Activated T-cell treated with anti-CD3 and anti-CD28 coated beads for 48 hours (primary cell): ENCODE results near the gene MATK.
"Not testable (repeated sequence)": the region's sequence is repeated elsewhere in the genome, so short reads cannot be mapped to it uniquely, and the experiment has no call there.

Source experiments
- DNase-seq: peaks from one replicate; pipeline ENCODE4 v3.0.0-alpha.2; 2020; ENCODE audit warnings: low read depth

The MATK gene

DNA sequence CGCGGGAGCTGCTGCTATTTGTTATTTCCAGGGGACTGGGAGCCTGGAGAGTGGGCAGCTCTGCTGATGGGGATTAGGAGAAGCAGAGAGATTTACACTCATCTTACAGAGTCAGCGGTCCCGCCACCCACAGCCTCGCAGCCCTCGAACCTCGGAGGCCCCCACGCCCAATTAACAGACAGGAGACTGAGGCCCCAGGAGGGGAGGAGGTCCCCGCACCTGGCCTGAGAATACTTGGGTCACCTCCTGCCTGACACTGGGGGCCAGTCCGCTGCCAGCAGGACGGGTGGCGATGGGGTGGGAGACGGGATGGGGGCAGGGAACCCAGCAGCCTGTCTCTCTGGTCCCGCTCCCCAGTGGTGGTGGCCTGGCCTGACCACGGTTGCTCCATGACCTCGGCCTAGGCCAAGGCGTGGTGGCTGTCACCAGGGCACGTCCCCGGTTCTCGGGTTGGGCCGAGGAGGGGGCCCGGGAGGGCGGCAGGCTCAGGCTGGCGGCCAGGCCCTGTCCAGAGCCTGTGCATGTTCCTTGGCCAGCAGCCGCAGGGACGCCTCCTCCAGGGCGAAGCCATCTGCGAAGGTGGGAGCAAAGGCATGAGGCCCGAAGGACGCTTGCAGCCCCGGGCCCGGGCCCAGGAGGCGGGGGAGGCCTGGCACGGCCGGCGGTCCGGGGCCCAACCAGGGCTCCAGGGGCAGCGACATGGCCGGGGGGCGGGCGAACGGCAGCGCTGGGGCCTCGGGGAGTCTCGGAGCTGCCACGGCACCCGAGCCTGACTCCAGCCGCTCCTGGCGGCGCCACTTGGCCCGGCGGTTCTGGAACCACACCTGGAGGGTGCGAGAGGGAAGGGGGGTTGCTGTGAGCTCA, 15.8 kb downstream of the MATK start:
- DNase-seq: no peak

DNA sequence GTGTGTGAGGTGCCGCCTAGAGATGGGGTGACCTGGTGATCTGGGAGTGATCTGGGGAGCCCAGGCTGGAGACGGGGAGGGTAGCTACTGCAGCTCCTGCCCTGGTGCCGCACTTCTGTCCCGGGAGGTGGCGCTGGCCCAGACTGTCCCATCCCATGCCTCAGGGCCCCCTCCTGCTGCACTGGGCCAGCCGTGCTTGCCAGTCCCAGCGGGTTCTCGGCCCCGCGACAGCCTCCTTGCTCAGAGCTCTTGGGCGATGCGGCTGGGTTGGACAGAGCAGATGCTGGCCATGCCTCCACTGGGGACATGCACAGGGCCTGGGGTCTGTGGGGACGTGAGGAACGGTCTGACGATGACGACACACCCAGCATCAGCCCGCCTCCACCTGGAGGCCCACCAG, 16.7 kb downstream of the MATK start:
- DNase-seq: no peak

DNA sequence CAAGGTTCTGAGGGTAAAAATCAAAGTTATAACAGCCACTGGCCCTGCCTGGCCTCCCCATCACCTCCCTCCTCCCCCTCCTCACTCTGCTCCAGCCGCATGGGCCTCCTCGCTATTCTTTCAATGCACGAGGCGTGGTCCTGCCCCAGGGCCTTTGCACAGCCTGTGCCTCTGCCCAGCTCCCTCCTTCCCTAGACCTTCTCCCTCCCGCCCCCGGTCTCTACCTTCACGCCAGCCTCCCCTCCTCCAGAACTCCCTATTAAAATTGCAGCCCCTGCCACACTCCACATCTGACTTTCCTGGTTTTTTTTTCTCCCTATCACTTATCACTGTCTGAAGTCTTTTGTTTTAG, 17.5 kb downstream of the MATK start:
- DNase-seq: no peak

DNA sequence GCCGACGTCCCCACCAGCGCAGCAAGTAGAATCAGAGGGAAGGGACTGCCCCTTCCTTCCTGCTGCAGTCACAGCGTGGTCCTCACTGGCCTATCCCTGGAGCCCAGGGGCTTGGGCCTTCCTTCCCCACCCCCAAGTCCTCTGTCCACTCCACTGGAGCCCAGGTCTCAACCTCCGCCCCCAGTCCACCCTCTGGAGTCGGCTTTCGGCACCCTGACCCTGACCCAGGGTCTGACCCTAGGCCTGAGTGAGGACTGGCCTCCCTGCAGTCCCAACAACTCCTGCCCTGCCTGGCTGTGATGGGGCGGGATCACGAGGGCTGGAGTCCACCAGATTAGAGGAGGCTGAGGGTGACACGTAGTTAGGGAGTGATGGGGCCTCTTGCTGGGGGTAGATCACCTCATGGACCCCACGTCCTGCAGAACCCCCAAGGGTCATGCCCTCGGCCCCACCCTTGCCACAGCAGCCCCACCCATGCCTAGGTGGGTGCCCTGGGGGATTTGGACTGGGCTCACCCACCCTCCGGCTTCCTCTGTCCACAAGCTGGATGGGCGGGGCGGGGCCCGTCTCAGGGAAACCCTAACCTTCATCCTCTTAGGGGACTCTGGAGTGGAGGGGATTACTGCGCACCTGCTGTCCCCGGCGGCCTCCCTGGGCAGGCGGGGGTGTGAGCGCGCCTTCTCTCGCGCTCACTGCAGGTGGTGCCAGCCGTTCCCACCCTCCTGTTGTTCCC, 18.0 kb downstream of the MATK start:
- DNase-seq: no peak

DNA sequence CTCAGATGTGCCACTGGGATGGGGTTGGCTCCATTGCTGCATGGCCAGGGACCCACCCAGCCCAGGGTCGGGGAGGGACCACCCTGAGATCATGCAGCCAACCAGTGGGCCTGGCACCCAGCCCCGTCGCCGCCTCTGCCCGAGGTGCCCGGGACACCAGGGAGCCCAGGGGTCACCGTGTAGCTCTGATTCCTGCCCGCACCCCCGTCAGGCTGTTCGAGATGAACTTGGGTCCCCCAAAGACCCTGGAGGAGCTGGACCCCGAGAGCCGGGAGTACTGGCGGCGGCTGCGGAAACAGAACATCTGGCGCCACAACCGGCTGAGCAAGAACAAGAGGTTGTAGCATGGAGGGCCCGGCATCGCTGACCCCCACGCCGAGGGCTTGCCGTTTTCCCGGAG, 19.1 kb downstream of the MATK start:
- no peak for DNase-seq

DNA sequence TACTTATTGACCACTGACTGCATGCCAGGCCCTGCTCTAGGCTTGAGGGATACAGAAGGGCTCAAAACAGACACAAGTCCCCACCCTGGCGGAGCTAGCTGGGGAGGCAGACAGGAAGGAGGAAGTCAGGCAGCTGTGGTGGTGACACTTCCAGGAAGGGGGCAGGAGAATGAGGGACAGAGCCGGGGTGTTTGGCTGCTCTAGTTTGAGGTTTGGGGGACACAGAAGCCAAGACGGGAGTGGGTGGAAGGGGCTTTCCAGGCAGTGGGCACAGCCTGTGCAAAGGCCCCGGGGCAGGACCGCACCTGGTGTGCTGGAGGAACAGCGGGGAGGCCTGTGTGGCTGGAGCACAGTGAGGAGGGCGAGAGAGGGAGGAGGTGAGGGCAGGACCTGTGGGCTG, 19.7 kb downstream of the MATK start:
- no peak for DNase-seq

DNA sequence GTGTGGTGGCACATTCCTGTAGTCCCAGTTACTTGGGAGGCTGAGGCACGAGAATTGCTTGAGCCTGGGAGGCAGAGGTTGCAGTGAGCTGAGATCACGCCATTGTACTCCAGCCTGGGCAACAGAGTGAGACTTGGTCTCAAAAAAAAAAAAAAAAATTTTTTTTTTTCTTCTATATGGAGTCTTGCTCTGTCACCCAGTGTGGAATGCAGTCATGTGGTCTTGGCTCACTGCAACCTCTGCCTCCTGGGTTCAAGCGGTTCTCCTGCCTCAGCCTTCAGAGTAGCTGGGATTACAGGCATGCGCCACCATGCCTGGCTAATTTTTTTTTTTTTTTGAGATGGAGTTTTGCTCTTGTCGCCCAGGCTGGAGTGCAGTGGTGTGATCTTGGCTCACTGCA, 20.4 kb downstream of the MATK start:
- not testable (repeated sequence) for DNase-seq

DNA sequence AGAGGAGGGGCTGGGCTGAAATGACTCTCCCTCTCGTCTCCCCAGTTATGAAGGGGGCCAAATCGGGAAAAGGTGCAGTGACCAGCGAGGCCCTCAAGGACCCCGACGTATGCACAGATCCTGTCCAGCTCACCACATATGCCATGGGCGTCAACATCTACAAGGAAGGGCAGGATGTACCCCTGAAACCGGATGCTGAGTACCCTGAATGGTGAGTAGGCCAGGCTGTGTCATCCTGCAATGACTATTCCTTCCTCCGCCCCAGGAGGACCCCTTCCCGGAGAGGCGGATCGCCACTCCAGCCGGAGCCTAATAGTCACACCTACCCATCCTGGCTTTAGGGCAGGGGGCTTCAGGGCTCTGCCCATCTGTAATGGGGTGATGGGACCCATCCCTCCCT, 21.1 kb downstream of the MATK start:
- DNase-seq: no peak

DNA sequence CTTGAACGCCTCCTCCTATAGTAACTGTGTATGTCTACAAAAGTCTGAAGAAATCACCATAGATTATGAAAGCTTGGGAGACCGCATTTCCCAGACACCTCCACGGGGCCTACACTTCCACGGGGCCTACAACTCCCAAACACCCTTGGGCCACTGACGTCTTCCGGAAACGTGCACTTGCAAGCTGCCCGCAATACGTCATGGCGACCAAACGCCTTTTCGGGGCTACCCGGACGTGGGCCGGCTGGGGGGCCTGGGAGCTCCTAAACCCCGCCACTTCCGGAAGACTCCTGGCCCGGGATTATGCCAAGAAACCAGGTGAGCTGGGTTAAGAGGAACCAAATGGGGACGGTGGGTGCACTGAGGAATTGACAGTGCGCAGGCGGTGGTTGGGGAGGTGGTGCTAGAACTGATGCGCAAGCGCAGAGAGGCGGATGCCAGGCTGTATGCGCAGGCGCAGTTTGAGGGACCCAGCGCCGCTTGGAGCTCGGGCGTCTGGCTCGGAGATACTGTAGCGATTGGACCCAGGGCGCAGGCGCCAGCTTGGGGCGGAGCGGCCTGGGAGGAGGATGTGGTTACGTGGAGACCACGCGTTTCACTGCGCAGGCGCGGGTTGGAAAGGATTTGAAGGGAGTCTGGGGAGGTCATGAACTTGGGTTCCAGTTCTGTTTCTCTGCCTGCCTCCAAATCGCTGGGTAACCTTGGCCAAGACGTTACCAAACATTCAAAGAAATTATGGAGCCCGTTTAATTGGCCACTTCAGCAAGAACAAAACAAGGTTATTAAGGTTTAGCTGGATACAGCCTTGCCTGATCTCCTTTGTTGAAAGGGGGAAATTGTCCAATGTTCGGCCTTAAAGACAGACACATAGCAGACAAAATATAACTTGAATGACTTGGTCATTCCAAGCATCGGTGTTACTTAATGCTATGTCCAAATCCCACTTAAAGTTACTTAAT, 23.4 kb downstream of the MATK start, which contains the start of gene MRPL54:
MRPL54 (plus strand) TSS at position 182 of the 959 bp plus-strand sequence; CDS start at position 201, 19 bp downstream.
- DNase-seq: peak; percentile 99

DNA sequence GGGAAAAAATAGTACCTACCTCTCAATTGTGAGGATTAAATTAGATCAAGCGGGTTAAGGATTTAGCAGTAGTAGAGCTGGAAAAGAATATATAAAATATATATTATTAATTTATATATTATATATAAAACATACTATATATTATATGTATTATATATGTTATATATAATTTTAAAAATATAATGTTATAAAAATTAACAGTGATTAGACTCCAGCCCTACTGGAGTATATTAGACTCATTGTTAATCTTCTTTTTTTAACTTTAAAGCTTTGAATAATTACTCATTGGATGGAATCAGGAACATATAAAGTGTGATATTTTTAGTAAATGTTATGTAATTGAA, 24.1 kb downstream of the MATK start:
- DNase-seq: no peak

DNA sequence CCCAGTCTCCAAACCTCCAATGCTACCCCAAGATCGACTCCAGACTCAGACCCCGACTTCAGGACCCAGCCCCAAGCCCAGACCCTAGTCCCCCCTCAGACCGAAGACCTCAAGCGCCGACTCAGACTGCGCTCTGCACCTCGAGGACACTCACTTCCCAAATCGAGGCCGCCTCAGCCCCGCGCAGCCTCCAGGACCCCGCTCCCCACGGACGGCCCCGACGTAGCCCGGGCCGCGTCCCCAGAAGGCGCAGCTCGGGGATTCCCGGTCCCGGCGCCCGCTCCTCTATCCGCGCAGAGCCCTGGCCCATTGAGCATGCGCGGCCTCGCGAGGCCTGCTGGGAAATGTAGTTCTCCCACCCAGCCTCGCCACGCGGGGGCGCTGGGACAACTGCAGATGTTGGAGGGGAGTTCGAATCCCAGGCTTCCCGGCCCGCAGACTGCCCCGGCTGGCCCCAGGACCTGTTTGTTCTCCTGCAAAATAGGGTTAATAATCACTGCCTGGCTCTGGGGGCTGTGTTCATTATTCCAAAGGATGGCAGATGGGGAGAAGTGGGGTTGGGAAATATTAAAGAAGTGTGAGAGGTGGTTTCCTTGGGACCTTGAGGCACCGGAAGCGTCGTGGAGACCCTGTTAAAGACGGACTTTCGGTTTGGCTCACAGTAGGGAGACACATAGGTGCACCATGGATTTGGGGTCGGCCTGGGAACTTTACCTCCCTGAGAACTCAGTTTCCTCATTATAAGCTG, 24.6 kb downstream of the MATK start, which contains the start of gene APBA3:
APBA3 (minus strand) TSS at position 311 of the 748 bp plus-strand sequence. CDS start 1,428 bp downstream, outside the sequence.
- peak; percentile 98 for DNase-seq

DNA sequence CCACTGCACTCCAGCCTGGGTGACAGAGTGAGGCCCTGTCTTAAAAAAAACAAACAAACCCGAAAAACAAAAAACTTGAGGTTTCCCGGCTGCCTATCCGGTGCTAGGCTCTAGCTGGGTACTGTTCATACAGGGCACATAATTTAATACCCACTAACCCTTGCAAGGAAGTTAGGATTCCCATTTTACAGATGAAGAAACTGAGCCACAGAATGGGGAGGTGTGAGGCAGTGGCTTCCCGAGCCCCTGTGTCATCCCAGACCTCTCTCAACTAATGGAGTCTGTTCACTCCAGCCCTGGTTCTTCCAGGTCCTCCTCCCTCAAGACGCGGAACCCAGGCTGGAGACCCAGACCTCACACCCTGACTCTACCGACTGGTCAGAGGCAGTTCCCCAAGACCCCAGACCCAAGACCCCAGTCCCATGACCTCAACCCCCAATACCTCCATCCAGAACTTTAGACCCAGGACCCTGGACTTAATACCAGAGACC, 25.3 kb downstream of the MATK start:
- DNase-seq: no peak

DNA sequence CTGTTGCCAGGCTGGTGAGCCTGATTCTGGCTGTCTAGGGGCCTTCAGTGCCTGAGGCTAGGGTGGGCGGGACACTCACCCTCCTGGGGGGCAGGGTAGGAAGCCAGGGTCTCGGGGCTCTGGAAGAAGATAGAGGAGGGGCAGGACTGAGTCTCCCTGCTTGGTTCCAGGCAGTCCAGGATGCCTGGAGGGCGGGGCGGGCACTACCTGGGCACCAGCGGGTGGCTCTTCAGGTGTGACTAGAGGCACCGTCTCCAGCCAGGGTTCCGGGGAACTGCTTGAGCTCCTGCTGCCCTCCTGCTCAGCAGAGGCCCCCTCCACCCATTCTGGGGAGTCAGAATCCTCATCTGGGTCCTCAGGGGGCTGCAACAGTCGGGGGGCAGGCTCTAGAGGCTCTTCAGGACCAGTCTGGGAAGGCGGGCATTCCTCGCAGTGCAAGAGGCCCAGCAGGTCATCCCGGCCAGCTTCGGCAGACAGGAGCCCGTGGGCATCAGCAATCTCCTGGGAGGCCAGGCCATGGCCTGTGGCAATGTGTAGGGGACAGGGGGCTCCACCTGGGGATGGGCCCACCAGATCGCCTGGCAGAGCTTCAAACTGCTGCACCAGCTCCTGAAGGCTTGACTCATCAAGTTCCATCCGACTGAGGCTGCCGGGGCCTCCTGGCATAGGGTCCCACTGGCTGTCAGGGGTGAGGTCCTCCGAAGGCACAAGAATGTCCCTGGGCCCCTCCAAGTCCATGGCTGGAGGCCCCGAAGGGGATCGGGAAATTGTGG, 26.5 kb downstream of the MATK start:
- no peak for DNase-seq

DNA sequence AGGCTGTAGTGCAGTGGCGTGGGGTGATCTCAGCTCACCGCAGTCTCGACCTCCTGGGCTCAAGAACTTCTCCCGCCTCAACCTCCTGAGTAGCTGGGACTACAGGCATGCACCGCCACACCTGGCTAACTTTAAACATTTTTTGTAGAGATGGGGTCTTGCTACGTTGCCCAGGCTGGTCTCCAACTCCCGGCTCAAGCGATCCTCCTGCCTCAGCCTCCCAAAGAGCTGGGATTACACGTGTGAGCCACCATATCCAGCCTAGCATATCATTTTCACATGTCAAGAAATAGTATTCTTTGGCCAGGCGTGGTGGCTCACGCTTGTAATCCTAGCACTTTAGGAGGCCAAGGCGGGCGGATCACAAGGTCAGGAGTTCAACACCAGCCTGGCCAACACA, 27.9 kb downstream of the MATK start:
- not testable (repeated sequence) for DNase-seq

DNA sequence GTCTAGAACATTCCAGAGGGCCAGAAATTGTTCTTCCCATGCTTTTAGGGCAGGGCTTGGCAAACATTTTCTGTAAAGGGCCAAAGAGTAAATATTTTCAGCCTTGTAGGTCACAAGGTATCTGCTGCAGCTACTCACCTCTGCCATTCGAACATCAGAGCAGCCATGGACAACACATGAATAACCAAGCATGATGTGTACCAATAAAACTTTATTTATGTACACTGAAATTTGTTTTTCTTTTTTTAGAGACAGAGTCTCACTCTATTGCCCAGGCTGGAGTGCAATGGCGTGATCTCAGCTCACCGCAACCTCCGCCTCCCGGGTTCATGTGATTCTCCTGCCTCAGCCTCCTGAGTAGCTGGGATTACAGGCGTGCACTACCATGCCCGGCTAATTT, 28.5 kb downstream of the MATK start:
- DNase-seq: not testable (repeated sequence)

DNA sequence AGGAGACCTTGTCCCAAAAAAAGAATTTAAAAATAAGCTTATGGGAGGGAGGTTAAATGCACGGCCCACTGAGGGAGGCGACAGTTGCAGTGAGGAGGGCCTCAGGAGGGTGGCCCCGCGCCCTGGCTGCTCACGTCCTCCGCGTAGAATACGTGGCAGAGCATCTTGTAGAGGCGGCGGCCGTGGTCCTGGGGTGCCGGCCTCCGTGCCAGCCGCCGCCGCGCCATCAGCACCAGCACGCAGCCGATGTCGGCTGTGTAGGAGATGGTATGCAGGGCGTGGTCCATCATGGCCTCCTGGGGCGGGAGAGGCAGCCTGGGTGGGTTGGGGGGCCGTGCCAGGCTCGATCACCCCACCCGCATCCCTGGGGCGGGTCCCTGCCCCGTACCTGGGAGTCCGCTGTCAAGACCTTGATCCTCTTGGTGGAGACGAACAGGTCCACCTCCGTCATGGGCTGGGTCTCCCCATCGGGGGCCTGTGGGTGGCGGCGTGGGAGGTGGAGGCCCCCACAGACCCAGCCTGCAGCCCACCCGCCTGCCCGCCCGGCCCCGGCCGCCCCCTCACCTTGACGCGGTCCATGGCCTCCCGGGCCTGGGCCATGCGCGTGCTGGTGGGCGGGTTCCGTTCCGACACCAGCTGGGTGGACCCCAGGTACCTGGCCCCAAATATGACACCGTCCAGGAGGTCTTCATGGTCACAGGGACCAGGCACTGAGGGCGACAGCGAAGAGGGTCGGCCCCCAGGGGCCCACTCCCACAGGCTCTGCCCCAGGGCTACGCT, 32.4 kb downstream of the MATK start:
- DNase-seq: no peak

DNA sequence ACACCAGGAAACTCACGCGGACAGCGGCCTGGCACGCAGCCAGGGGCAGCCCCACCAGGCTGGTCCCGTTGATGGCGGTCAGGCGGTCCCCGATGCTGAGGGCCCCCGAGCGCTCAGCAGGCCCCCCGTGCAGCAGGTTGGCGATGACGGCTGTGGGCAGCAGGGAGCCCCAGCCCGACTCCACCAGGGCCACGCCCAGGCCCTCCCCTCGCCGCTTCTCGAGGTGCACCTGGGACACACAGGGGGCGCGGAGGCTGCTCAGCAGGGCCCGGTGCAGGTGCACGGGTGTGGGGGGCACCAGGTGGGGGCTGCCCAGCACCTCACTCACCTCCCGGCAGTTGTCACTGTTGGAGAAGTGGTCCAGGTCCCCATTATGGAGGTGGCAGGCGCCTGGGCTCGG, 33.7 kb downstream of the MATK start:
- DNase-seq: no peak

DNA sequence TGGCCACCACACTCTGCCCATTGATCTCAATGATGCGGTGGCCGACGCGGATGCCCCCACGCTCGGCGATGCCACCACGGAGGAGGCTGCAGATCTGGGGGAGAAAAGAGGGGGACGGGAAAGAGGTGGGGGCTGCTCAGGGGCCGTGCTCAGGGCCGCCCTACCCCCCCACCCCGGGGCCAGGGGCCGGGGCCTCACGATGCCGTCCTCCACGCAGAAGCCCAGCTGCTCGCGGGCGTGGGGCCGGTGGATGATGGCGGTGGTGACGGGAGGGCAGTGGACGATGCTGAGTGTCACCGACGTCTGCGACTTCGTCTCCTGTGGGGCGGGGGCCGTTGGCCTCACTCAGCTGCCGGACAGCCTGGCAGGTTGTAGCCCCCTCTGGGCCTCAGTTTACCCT, 34.9 kb downstream of the MATK start:
- DNase-seq: no peak

DNA sequence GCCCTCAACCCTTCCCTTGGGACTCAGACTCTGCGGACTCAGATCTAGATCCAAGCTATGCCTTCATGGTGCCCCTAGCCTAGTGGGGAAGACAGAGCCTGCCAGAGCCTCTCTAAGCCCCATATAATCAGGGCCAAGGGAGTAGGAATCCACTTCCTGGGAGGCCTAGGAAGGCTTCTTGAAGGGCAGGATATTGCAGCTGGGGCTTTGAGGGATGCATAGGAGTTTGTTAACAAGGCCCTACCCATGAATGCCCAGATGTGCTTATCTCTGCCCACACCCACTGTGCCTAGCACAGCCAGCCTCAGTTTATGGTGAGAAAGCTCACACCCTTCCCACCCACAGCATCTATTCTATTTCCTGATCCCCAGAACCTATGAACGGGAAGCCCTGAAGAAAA, 36.0 kb downstream of the MATK start:
- DNase-seq: no peak

DNA sequence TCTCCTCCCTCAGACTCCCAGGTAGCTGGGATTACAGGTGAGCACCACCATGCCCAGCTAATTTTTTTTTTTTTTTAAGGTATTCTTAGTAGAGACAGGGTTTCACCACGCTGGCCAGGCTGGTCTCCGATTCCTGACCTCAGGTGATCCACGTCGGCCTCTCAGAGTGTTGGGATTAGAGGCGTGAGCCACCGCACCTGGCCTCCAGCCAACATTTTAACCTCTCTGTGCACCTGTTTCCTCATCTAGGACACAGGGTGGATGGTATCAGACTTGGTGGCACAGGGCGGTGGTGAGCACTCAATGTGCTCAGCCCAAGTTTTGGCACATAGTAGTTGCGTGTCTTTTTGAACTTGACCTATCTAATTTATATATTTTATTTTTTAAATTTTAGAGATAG, 37.2 kb downstream of the MATK start:
- DNase-seq: no peak
